Stomach (tissue), 9 donors: ENCODE data around the gene DDX60. TPM values are rescaled to one million over a fixed set of nuclear protein-coding genes. Genes with fewer than 3 reads are reported as not detected.

Experiments
- DNase-seq, 2 donors: peaks; one replicate each; pipeline versions ENCODE4 v3.0.0 to v3.0.0-alpha.2; 2013 to 2019
- H3K27ac ChIP-seq, 5 donors: fragments of 200-600 bp in 4 of 5; sonication (generic) in 4 of 5; one replicate each; pipeline ENCODE4 v1.5.1; 2013 to 2019; ENCODE audit warnings: mild to moderate bottlenecking in 1 of 5, moderate library complexity in 1 of 5
- H3K27me3 ChIP-seq, 3 donors: fragments of 200-600 bp; sonication (generic); one replicate each; pipeline ENCODE4 v1.5.1; 2017 to 2019; ENCODE audit warnings: mixed run types in 1 of 3
- H3K36me3 ChIP-seq, 4 donors: fragments of 200-600 bp; sonication (generic); 1 replicate in 3 of 4; 2 replicates in 1 of 4; pipeline ENCODE4 v1.5.1; 2016 to 2019
- H3K4me1 ChIP-seq, 4 donors: fragments of 200-600 bp; sonication (generic); one replicate each; pipeline ENCODE4 v1.5.1; 2016 to 2019
- H3K4me3 ChIP-seq, 4 donors: fragments of 200-600 bp; sonication (generic) in 3 of 4; one replicate each; pipeline ENCODE4 v1.5.1; 2016 to 2019; ENCODE audit warnings: mild to moderate bottlenecking in 1 of 4
- H3K9me3 ChIP-seq, 4 donors: fragments of 200-600 bp; sonication (generic); one replicate each; pipeline ENCODE4 v1.5.1; 2016 to 2019
- EP300 ChIP-seq: sonication (generic); formaldehyde crosslinking; IDR thresholded peaks from one replicate; pipeline ENCODE4 v1.6.1; 2017; ENCODE audit warnings: antibody characterized with exemption
- POLR2A ChIP-seq, 4 donors: fragments of 450-650 bp; IDR thresholded peaks; one replicate each; pipeline ENCODE4 v1.6.1; 2016; ENCODE audit warnings: antibody characterized with exemption in 4 of 4, control low read depth in 2 of 4, mild to moderate bottlenecking in 1 of 4, moderate library complexity in 1 of 4
- POLR2AphosphoS5 ChIP-seq, 3 donors: sonication (generic); formaldehyde crosslinking; IDR thresholded peaks; one replicate each; pipeline ENCODE4 v1.6.1; 2016; ENCODE audit warnings: antibody characterized with exemption in 3 of 3
- WGBS, 5 donors: extraction: QIAGEN DNeasy Blood & Tissue Kit in 3 of 5; methylation state at CpG; one replicate each; pipeline versions ENCODE4 v1.1.5 to v1.1.7; 2013 to 2018; 5-methylcytosine and 5-hydroxymethylcytosine counted together
- intact Hi-C: fragments of 100-400 bp; cut with DNase I; formaldehyde crosslinking; loops from one replicate; pipeline ENCODE4 v1.15.1; 2023; ENCODE audit warnings: low total_unique reads
- polyA plus RNA-seq, 3 donors: library from polyadenylated mRNA; stranded (reverse); fragments of 200-250 nt; gene quantifications; one replicate each; pipeline ENCODE4 v1.2.3, GENCODE V29; 2013
- total RNA-seq, 5 donors: library from RNA; depleted of rRNA; stranded (reverse); fragments of >200 nt; gene quantifications; one replicate each; pipeline versions ENCODE4 v1.1.0 to v1.2.3, GENCODE V29; 2014 to 2016
- TF ChIP-seq, protein P1 (sequence below), 7 experiments: fragments of 450-650 bp in 4 of 7; fragments of 200-600 bp in 3 of 7; sonication (generic) in 3 of 7; IDR thresholded peaks; one replicate each; pipeline ENCODE4 v1.5.1; 2016 to 2019; ENCODE audit warnings: antibody characterized with exemption in 7 of 7, control low read depth in 2 of 7, mild to moderate bottlenecking in 1 of 7
- donor health status: healthy with polysubstance abuse.
- donor health status: Bipolar disorder and iron deficiency.
- donor health status: healthy.

The DDX60 gene
- total and polyA plus RNA-seq, 8 donors: 2.3 to 60.6 (median 8.9) TPM

GRCh38 chr4:168274871-168275270, 43.7 kb downstream of the DDX60 start:
- WGBS, 5 donors: 43 to 98% (median 88%) methylated on average over 1 of the region's 1 CpG
- H3K4me1 ChIP-seq: no peaks in the 10 kb centered on the region
- TF ChIP-seq EP300: no peak
- no peak for TF ChIP-seq POLR2A (IDR thresholded peaks at IDR 0.05)
- TF ChIP-seq, protein P1, sequence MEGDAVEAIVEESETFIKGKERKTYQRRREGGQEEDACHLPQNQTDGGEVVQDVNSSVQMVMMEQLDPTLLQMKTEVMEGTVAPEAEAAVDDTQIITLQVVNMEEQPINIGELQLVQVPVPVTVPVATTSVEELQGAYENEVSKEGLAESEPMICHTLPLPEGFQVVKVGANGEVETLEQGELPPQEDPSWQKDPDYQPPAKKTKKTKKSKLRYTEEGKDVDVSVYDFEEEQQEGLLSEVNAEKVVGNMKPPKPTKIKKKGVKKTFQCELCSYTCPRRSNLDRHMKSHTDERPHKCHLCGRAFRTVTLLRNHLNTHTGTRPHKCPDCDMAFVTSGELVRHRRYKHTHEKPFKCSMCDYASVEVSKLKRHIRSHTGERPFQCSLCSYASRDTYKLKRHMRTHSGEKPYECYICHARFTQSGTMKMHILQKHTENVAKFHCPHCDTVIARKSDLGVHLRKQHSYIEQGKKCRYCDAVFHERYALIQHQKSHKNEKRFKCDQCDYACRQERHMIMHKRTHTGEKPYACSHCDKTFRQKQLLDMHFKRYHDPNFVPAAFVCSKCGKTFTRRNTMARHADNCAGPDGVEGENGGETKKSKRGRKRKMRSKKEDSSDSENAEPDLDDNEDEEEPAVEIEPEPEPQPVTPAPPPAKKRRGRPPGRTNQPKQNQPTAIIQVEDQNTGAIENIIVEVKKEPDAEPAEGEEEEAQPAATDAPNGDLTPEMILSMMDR (IDR thresholded peaks at IDR 0.05): no peak
- no peak for TF ChIP-seq POLR2AphosphoS5 (IDR thresholded peaks at IDR 0.05)
- no peak for DNase-seq
- H3K27ac ChIP-seq: no peak overlapping the region
- intact Hi-C loops: no loop called here
- no peaks in the 10 kb centered on the region for H3K9me3 ChIP-seq
- H3K36me3 ChIP-seq: peaks cover 19 to 94% (median 89%) of the 10 kb centered on the region in 4 donors
- H3K27me3 ChIP-seq: no peaks in the 10 kb centered on the region
- H3K4me3 ChIP-seq: no peak overlapping the region

DNA sequence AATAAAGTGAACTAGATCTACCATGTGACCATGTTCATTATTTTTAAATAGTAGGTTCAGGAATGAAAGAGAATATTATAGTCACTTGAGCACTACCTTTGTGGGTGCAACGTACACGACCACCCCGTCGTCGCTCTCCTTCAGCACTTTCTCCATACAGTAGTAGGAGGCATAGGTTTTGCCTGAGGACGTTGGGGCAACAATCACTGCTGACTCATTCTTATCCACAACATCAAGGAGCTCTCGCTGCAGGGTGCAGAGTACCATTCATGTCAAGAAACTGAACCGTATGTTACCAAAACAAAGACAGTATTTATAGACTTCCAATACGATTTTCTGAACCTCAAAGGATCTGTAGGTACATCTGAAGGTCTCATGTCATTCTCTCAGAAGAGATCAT, 44.7 kb downstream of the DDX60 start:
- intact Hi-C loops: no loop called here
- no peak overlapping the region for H3K27ac ChIP-seq
- DNase-seq: no peak
- no peaks in the 10 kb centered on the region for H3K9me3 ChIP-seq
- H3K27me3 ChIP-seq: no peaks in the 10 kb centered on the region
- TF ChIP-seq, protein P1 (IDR thresholded peaks at IDR 0.05): no peak
- TF ChIP-seq EP300: no peak
- TF ChIP-seq POLR2AphosphoS5 (IDR thresholded peaks at IDR 0.05): no peak
- no peak for TF ChIP-seq POLR2A (IDR thresholded peaks at IDR 0.05)
- H3K4me1 ChIP-seq: no peaks in the 10 kb centered on the region
- peaks cover 17 to 94% (median 88%) of the 10 kb centered on the region in 4 donors for H3K36me3 ChIP-seq
- H3K4me3 ChIP-seq: no peak overlapping the region
- WGBS, 5 donors: 84 to 93% (median 89%) methylated on average over 9 of the region's 9 CpGs

DNA sequence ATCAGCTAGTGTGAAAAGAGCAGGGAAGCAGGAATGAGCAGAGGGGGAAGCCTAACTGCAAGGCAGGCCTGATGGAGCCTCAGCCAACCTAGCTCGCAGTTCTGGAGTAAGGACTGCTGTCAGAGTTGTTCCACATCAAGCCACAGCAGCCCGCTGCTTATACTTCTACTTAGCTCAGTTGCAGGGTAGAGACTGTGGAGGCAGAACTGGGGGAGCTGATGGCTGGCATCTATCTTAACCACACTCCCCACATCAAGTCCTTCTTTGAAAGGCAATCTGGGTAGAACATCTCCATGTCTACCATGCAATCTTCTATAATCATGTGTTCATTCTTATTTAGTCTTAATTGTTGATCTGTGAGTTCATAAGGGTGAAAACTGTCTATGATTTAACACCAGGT, 46.1 kb downstream of the DDX60 start:
- Histone ChIP-seq H3K4me3 (no peak overlapping the region), H3K4me1 (no peaks in the 10 kb centered on the region), H3K27me3 (no peaks in the 10 kb centered on the region), H3K9me3 (no peaks in the 10 kb centered on the region), H3K27ac (no peak overlapping the region), H3K36me3 (peaks cover 17 to 94% (median 87%) of the 10 kb centered on the region in 4 donors)
- TF ChIP-seq, protein P1 (IDR thresholded peaks at IDR 0.05): no peak
- TF ChIP-seq EP300 (no peak), POLR2AphosphoS5 (IDR thresholded peaks at IDR 0.05) (no peak), POLR2A (IDR thresholded peaks at IDR 0.05) (no peak)
- intact Hi-C loops: no loop called here
- WGBS, 5 donors: 92 to 98% (median 95%) methylated on average over 2 of the region's 2 CpGs
- no peak for DNase-seq

DNA sequence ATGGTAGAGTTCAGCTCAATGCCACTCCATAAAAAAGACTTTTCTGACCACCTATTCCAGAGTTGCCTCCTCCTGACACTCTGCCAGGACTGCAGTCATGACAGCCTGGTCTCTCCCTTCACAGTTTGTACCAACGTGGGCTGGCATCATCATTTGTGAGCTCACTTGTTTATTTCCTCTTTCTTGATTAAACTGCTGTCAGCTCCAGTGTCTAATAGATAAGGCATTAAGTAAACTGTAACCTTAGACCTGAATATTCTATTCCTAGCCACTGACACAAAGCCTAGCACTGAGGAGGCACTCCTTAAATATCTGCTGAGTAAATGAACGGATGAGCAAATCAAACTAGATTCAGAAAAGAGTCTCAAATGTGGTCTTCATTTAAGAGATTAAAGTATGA, 48.7 kb downstream of the DDX60 start:
- intact Hi-C loops: no loop called here
- WGBS, 5 donors: 54 to 57% (median 55%) methylated on average over 2 of the region's 2 CpGs
- Histone ChIP-seq H3K27ac (no peak overlapping the region), H3K36me3 (peaks cover 10 to 94% (median 82%) of the 10 kb centered on the region in 4 donors), H3K27me3 (no peaks in the 10 kb centered on the region), H3K4me1 (peaks cover 0 to 5% (median 0%) of the 10 kb centered on the region in 4 donors), H3K9me3 (no peaks in the 10 kb centered on the region), H3K4me3 (no peak overlapping the region)
- no peak for DNase-seq
- TF ChIP-seq, protein P1 (IDR thresholded peaks at IDR 0.05): no peak
- TF ChIP-seq POLR2A (IDR thresholded peaks at IDR 0.05) (no peak), EP300 (no peak), POLR2AphosphoS5 (IDR thresholded peaks at IDR 0.05) (no peak)
